Stimulated activated CD4-positive, alpha-beta T cell treated with anti-CD3 and anti-CD28 coated beads, Interleukin-15, amount 100 ng/mL, for 24 hours (primary cell): ENCODE measurements around the gene VTI1A.
A peak's percentile ranks its signal among the peaks of the same experiment; 100 is the strongest.
"Not testable (repeated sequence)": the region's sequence is repeated elsewhere in the genome, so short reads cannot be mapped to it uniquely, and the experiment has no call there.

ENCODE experiments used
- DNase-seq: peaks from one replicate; pipeline ENCODE4 v3.0.0-alpha.2; 2020

The VTI1A gene

DNA sequence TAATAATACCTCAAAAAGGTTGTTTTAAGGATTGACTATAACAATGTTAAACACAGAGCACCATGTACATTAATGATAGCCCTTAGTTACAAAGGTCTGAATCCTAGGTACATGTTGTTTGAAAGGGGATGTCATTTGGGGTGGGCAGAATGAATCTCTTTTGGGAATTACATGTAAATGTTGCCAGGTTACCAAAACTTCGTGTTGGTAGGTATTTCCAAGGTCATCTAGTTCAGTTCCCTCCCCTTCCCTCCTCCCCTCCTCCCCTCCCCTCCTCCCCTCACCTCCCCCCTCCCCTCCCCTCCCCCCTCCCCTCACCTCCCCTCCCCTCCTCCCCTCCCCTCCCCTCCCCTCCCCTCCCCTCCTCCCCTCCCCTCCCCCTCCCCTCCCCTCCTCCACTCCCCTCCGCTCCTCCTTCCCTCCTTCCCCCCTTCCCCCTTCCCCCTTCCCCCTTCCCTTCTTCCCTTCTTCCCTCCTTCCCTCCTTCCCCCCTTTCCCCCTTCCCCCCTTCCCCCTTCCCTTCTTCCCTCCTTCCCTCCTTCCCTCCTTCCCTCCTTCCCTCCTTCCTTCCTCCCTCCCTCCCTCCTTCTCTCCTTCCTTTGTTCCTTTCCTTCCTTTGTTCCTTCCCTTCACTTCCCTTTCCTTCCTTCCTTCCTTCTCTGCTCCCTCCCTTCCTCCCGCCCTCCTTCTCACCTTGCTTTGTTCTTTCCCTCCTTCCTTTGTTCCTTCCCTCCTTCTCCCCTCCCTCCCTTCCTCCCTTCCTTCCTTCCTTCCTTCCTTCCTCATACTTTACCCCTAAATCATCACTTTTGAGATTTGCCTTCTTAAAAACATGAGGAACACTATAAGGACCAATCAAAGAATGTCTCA, 8.1 kb downstream of the VTI1A start:
- DNase-seq = no peak

DNA sequence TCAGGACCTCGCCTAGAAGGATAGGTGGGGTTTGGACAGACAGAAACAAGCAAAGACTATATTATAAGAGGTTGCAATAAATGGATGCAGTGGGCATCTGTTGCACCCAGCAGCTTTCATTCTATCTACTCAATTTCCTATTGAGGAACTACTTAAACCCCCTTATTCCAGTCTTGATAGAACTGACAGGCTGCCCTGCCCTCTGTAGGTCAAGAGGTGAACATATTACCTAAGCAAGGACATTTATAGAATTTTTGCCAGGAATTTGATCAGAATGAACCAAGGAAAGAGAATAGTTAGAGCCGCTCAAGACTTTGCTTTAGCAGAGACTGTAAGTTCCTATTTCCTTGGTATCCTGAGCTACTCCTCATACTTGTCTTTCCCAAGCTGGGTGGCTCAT, 9.5 kb downstream of the VTI1A start:
- DNase-seq = peak; percentile 5

DNA sequence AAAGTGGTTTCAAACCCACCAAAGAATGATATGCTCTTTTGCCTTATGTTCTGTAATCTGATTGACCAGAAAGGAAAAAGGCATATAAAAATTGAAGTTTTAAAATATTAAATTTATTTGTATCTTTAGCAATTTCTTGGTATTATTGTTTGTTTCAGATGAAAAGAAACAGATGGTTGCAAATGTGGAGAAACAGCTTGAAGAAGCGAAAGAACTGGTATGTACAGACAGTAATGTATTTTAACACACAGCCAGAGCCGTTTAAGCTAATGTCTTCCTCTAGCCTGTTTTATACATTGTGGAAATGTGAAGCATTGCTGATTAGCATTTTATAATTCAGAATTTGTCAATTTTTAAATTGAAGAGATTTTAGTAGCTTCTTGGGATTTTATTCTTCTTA, 13.4 kb downstream of the VTI1A start:
- DNase-seq = no peak

DNA sequence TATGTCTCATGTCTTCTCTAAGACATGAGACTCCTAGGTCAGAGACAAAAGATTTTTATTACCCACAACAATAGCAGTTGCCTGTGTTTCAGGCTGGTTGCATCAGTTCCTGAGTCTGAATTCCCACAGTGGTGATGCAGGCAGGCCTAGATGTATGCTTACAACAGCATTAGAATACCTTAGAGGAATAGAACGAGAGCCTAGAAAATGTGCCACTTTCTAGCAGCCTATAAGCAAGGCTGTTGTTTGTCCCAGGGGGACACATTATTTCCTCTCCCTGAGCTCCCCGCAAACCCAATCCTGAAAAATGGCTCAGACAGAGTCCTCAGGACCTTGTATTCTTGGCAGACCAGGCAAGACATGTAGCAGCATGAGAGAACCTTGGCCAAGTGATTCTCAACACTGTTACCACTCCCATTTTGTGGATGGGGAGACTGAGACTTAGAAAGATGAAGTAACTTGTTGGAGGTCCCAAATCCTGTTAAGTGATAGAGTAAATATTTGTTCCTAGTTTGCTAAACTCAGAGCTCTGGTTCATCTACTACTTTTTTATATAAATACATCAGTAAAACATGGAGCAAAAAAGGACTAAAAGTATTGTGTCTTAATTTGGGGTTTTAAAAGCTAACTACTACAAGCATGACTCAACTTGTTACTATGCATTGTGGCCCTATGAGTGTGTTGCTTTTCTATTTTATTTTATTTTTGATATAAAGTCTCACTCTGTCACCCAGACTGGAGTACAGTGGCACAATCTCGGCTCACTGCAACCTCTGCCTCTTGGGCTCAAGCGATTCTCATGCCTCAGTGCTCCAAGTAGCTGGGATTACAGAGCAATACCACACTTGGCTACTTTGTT, 14.2 kb downstream of the VTI1A start:
- DNase-seq = peak; percentile 55

DNA sequence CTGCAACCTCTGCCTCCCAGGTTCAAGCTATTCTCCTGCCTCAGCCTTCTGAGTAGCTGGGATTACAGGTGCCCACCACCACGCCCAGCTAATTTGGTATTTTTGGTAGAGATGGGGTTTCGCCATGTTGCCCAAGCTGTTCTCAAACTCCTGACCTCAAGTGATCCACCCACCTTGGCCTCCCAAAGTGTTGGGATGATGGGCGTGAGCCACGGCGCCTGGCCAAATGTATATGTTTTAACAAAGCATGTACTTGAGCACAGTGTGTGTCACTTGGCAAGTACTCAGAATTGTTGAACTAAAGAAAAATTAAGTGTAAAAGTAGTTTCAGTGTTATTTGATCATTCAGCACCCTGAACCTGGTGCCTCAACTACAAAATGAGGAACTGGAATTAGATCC, 17.1 kb downstream of the VTI1A start:
- DNase-seq = not testable (repeated sequence)

DNA sequence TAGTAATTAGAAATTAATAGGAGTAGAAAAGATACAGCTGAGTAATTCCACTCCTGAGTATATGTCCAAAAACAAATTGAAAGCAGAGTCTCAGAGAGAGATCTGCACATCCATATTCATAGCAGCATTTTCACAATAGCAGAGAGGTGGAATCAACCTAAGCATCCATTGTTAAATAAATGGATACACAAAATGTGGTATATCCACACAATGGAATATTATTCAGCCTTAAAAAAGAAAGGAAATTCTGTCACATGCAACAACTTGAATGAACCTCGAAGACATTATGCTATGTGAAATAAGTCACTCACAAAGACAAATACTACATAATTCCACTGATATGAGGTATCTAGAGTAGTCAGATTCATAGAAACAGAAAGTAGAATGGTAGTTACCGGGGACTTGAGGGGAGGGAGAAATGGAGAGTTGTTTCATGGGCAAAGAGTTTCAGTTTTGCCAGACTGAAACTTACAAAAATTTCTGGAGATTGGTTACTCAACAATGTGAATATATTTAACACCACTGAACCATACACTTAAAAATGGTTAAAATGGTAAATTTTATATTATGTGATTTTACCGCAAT, 18.4 kb downstream of the VTI1A start:
- DNase-seq = no peak

DNA sequence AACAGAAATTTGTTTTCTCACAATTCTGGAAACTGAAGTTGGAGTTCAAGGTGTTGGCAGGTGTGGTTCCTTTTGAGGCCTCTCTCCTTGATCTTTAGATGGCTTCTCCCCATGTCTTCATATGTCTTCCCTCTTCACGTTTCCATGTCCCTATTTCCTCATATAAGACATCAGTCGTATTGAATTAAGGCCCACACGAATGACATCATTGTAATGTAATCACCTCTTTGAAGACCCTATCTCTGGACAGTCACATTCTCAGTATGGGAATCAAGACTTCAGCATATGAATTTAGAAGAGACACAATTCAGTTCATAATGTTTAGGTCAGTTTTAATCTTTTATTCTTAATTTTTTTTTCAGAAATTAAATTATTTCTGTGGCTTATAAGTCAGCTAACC, 19.8 kb downstream of the VTI1A start:
- no peak for DNase-seq

DNA sequence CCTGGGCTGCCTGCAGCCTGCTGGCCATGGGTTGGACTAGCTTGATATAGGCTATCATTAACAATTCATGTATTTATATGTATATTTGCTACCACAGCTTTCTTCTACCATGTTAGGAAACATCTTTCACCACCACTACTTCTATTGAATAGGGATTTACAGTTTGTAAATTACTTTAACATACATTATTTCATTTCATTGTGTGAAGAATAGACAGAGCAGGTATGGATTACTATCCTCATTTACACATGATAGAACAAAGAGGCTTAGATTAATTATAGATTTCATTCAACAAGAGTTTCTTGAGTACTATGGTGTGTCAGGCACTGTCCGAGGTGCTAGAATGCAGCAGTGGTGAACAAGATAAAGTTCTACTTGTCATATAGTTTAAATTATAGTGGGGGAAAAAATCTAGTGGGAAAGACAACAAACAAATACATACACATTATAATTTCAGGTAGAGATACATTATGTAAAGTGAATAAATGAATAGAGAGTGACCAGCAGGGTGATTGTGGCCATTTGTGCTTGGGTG, 20.6 kb downstream of the VTI1A start:
- DNase-seq = no peak

DNA sequence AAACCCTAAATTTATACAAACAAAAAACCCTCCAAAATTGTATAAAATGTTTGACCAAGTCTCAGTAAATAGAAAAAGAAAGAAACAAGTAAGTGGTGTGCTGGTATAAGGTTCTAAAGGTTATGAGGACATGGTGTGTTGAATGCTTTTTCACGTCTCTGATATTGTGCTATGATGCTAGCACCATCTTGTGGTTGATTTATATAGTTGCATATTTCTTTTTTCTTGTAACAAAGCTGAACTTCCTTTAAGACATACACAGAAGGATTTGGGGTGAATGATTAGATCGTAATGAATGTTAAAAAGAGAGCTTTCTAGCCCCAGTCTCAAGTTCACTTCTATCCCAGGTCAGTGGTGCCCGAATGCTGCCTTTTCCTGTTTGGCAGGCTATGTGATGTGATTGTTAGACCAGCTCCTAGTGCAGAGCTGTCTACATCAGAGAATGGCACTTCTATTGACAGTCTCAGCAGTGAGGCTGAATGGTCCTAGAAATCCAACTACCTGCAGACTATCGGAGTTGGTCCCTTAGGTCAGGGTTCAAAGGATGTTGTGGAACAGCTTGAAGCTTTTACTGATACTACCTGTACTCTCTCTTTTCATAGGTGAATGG, 25.0 kb downstream of the VTI1A start:
- DNase-seq = no peak

DNA sequence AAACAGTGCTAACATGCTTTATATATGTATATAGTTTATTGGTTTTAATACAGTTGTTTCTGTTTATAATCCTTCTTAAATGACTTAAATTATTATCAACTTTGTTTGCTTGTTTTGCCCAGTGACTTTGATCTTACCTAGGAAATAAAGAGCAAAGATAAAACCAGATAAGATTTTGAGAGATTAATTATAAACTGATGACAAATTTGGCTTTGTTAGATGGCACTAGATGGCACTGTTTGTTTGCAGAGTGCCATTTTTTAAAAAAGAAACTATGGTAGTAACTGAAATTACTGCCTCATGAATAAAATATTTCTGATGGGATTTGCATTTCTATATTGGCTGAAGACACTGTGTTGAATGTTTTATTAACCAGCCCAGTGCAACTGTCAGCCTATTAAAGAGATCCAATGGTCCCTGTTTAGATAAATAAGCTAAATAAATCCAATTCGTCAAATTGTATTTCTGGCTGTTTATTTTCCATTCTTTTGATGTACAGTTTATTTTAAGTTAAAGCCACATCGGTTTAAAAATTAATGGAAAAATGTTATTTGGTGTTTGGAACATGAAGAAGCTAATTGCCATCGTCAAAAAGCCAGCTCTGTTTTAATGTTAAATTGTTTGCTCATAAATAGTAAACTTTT, 28.7 kb downstream of the VTI1A start:
- no peak for DNase-seq

DNA sequence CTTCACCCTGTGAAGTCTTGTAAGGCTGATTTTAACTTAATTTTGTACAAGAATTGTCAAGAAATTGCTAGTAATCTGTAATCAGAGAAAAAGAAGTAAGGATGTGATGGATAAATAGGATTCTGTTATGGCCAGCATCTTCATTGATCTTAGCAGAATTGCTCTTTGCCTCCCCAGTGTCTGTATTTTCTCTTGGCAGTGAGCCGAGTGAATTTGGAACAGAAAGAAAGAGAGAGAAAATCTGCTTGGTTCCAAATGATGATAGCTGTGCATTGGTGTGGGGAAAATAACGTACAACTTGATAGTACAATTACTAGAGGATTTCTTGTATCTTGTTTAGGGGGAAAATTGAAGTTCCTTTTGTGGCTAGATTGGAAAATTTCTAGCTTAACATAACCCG, 34.6 kb downstream of the VTI1A start:
- no peak for DNase-seq

DNA sequence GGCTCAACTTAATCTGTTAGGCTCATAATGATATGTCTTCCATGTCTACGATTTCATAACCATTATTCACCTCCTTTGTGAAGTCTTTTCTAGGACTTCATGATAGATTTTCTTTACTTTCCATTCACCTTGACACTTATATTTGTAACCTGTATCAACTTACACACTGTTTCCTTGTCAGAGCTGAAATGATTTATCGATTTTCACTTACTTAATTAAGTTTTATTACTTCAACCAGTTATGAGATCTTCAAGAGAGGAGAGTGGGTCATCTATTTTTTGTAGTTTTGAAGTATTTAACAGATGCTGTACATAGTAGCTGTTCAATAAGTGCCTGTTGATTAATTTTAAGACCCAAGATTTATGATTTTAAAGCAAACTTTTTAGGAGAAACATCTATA, 37.4 kb downstream of the VTI1A start:
- no peak for DNase-seq

DNA sequence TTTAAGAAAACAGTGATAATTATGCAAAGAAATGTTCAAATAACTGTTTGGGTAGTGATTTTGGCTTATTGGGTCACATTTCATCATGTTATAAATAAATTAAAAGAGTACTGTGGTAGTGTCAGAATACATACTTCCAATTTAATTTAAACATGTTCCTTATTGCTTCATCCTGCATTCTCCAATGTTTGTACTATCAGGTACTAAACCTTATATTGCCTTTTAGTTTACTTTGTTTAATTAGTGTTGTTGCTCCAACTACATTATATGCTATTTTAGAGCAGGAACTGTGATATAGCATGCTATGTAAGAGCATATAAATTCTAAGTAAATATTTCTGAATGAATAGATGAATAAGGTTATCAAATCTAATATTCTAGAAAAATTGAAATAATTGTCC, 40.9 kb downstream of the VTI1A start:
- no peak for DNase-seq

DNA sequence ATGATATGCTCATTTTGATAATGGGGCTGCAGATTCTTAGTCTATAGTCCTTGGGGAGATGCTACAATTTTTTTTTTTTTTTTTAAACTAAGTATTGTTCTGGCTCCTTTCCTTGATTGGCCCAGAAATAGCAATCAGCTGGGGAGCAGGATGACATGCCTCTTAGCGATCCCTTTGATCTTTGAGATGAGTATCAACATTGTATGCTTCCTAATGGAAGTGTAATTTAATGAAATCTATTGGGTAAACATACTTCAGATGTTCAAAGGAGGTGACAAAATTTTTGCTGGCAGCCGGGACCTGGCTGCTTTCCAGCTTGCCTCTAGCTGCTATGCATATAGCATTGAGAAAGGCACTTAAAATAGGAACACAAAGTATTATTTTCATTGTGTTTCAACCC, 43.5 kb downstream of the VTI1A start:
- no peak for DNase-seq

DNA sequence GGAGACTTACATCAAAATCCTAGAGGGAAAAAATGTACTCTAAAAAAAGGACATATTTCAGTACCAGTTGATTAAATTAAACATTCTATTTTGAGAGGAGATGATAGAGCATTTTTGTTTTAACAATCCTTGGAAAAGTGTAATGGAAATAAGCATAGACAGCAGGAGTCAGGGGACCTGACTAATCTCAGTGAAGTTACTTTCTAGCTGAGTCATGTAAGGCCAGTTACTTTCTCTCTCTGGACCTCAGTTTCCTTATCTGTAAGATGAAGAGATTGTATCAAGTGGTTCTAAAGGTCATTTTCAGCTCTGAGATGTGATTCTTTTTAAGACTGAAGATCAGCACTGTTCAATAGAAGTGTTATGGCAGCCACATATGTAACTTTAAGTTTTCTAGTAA, 44.1 kb downstream of the VTI1A start:
- DNase-seq = no peak

DNA sequence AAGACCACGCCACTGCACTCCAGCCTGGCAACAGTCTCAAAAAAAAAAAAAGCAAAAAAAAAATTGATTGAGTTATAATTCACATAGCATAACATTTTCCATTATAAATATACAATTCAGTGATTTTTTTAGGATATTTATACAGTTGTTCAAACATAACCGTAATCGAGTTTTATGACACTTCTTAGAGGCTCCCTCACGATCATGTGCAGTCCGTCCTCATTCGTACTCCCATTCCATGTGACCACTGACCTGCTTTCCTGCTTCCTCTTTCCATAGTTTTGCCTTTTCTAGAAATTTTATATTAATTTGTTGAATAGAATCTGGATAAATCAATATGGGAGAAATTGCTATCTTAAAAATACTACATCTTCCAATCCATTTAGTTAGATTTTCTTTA, 45.7 kb downstream of the VTI1A start:
- no peak for DNase-seq

DNA sequence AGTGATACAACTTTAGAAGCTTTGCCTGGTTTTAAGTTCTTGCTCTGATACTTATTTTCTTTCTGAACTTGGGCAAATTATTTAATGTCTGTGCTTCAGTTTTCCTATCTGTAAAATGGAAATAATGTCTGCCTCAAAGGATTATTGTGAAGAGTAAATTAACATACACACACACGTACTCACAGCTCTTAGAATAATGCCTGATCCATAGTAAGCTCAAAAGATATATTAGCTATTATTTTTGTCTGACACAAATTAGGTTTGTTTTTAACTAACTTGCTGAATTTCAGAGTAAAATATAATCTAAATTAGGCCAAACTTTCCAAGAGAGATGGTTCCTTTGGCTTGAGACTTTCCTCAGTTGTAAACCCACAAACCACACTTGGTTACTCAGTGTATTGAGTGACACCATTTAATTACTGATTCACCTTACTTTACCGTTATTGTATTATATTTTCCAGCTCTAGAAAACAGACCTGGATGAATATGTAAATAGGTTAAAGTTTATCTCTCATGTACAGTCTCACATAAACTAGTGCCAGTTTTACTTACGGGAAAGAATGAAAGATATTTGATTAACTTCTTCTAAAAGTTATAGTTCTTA, 50.4 kb downstream of the VTI1A start:
- DNase-seq = no peak

DNA sequence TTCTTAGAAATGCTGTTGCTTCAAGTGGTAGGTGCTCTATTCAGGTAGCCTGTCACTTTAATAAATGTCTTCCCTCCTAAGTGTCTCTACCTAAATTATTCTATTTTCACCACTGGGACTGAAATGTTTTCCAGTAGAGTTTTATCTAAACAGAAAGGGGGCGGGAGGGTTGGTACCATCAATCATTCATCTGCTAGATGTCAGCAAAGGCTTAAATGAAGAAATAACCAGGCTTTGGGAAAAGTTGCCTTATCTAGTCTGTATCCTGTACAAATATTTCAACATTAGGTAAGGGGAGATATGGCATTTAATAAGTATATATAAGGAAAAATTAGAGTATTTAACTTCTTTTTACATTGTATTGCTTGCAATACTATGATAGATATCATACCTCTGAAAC, 51.8 kb downstream of the VTI1A start:
- no peak for DNase-seq

DNA sequence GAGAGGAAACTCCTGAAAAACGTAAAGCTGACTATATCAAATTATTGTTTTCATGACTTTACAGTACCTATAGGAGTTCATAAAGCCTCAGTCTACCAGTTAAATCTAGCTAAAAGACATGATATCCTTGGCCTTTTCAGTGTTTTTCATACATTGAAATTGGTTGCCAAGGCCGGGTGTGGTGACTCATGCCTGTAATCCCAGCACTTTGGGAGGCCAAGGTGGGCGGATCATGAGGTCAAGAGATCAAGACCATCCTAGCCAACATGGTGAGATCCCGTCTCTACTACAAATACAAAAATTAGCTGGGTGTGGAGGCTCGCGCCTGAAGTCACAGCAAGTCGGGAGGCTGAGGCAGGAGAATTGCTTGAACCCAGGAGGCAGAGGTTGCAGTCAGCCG, 53.0 kb downstream of the VTI1A start:
- DNase-seq = not testable (repeated sequence)

DNA sequence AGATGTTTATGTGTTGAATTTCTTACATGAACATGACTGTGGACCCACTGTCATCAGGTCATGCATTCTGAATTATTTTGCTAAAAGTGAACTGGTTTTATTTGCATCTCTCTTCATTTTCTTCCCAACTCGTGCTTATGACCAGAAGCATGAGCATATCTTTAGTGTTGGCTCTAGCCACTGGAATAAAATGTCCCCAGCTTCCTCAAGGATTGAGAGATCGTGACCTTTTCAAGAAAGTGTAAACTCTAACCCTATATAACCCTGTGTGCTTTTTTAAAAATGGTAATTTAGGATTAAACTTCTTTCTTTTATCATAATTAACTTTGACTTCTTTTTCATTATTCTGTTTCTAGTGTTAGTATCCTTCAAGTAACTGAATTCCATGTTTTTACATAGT, 55.5 kb downstream of the VTI1A start:
- no peak for DNase-seq

DNA sequence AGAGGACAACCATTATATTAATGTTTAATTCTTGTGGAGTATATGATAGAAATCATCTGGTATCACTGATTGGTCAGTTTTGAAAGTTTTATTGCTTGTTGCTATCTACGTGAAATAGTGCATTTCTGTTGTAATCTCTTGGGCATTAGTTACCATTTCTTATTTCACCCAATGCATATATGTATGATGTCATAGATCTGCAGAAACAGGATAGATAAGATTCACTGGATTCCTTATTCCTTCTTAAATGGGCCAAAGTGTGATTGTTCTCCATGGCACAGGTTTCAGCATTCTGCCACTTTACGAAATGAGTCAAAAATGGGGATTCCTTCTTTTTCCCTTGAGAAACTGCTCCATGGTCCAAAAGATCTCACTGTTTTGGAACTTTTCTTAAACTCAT, 56.6 kb downstream of the VTI1A start:
- no peak for DNase-seq

DNA sequence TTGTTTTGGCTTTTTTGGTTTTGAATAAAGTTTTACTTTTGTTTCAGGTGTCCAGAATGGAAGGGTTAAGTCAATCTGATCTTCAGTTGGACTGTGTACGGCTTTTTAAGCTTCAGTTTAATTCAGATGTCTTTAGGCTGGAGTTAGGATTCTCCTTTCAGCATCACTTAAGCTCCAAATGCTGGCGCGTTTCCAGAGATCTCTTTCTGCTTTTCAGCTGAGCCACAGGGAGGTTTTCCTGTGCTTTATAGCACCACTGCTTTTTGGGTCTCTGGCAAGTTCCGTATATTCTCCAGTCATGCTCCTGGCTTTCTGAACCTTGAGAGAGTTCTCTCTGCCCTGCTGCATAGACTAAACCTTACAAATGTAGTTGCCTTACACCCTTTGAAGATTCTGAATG, 60.0 kb downstream of the VTI1A start:
- DNase-seq = no peak
